Measurements from ENCODE around the gene IQCH.

IQCH gene

DNA sequence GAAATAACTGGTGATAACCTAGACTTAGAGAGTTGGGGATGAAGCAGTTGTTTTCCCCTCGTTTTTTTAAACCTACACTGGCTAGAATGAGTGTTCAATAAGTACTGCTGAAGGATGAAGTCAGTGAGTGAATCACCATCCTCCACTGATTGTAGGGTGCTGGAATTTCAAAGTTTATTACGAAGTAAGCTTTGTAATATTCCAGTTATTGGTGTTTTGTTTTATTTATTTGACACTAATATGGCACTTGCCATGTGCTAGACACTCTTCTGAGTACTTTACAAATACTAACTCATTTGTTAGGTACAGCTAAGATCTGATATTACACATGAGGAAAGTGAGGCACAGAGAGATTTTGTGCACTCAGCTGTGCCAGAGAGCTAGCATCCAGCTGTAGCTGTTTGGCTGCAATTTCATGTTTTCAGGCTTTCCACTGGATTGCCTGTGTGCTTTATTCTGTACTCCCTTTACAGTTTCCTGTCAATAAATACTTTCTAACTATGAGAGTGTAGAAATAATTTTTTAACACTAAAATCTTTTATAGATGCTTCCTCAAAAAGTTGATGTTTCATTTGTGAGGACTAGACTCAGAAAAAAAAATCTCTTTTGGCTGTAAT, 293.8 kb downstream of the IQCH start:
- no peak overlapping the region for H3K27ac Mint-ChIP-seq
- H3K4me1 Mint-ChIP-seq = peaks cover 30% of the 10 kb centered on the region
- no peak overlapping the region for H3K4me3 Mint-ChIP-seq
- H3K9me3 Mint-ChIP-seq = no peaks in the 10 kb centered on the region
- ATAC-seq (no peak), DNase-seq (no peak)
- no peaks in the 10 kb centered on the region for H3K27me3 Mint-ChIP-seq
- H3K36me3 Mint-ChIP-seq (ENCODE audit: low read depth) = peaks cover 11% of the 10 kb centered on the region

DNA sequence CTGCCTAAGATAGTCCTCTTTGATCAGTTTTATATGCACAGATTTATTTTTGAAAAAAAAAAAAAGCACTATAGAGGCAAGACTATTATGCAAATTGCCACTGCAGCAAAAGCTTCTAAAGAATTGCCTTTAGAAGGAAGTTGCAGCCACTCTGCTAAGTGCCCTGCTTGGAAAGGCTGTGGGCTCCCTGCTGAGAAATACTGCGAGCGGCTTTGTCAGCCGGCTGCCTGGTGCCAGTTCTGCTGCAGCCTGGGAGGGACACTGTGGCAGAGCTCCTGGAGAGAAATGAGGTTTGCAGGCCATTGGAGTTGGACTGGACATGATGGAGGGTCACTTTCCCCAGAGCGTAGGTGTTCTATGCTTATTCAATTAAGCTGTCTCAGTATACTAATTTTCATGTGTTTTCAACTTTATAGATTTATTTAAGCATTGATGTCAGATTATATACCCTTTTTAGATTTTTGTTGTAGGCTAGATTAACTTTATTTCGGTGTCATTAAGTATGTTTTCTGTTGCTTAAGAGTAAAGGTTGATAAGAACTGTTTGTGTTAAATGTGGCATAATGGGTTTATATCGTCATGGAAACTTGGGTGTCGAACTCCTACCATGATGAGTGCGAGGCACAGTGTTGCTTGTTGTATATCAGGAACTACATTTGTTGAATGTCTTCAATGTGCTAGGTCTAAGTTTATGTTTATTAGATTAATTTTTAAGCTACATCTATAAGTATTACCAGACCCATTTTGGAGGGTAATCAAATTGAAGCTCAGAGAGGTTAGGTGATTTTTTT, 294.5 kb downstream of the IQCH start:
- H3K9me3 Mint-ChIP-seq = no peaks in the 10 kb centered on the region
- H3K27me3 Mint-ChIP-seq = no peaks in the 10 kb centered on the region
- DNase-seq = no peak
- peaks cover 23% of the 10 kb centered on the region for H3K4me1 Mint-ChIP-seq
- H3K27ac Mint-ChIP-seq = no peak overlapping the region
- ATAC-seq = no peak
- H3K36me3 Mint-ChIP-seq (ENCODE audit: low read depth) = peaks cover 11% of the 10 kb centered on the region
- no peak overlapping the region for H3K4me3 Mint-ChIP-seq

DNA sequence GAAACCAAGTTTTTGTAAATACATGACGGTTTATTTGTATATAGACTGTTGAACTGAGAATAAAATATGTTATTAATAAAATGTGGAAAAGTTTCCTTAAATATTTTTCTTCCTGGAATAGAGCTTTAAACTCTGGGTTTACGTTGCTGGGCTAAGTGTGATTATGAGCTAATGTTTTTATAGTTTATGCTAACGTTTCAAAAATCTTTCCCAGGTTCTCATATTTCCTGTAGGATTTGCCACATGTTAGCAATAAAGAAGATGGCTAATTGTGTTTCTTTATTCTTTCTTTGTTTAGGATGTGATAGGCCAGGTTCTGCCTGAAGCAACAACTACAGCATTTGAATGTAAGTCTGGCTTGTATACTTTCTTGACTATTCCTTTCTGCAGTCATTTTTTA, 295.1 kb downstream of the IQCH start:
- H3K27me3 Mint-ChIP-seq = no peaks in the 10 kb centered on the region
- ATAC-seq = no peak
- DNase-seq = no peak
- H3K27ac Mint-ChIP-seq = no peak overlapping the region
- peaks cover 16% of the 10 kb centered on the region for H3K36me3 Mint-ChIP-seq (ENCODE audit: low read depth)
- H3K9me3 Mint-ChIP-seq = no peaks in the 10 kb centered on the region
- H3K4me1 Mint-ChIP-seq = peaks cover 17% of the 10 kb centered on the region
- no peak overlapping the region for H3K4me3 Mint-ChIP-seq

DNA sequence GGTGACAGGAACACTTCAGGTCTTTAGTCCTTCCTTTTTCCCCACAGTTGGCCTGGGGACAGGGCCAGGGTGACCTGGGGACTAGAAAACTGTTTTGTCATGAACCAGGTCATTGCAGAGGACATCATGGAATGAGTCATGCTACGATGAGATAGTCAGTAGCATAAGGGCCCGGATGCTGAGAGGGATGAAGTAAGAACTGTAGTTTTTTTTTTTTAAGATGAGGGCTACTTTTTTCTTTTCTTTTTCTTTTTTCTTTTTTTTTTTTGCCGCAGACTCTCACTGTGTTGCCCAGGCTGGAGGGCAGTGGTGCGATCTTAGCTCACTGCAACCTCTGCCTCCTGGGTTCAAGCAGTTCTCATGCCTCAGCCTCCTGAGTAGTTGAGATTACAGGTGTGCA, 295.9 kb downstream of the IQCH start:
- H3K27me3 Mint-ChIP-seq = no peaks in the 10 kb centered on the region
- DNase-seq (no peak), ATAC-seq (no peak)
- H3K9me3 Mint-ChIP-seq = no peaks in the 10 kb centered on the region
- no peak overlapping the region for H3K27ac Mint-ChIP-seq
- no peak overlapping the region for H3K4me3 Mint-ChIP-seq
- peaks cover 19% of the 10 kb centered on the region for H3K36me3 Mint-ChIP-seq (ENCODE audit: low read depth)
- H3K4me1 Mint-ChIP-seq = peaks cover 17% of the 10 kb centered on the region

DNA sequence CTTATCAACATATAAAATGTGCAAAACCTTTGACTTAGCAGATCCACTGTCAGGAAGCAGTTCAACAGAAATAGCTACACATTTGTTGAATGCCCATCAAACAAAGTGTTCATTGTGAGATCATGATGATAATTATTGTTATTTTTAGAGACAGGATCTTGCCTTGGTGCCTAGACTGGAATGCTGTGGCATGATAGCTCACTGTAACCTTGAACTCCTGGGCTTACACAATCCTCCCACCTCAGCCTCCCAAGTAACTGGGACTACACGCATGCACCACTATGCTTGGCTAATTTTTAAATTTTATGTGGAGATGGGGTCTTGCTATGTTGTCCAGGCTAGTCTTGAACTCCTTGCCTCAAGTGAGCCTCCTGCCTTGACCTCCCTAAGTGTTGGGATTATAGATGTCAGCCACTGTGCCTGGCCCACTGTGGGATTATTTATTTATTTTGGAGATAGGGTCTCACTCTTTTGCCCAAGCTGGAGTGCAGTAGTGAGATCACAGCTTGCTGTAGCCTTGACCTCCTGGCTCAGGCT, 296.7 kb downstream of the IQCH start:
- peaks cover 17% of the 10 kb centered on the region for H3K4me1 Mint-ChIP-seq
- ATAC-seq (no peak), DNase-seq (no peak)
- no peak overlapping the region for H3K4me3 Mint-ChIP-seq
- H3K27me3 Mint-ChIP-seq = no peaks in the 10 kb centered on the region
- peaks cover 22% of the 10 kb centered on the region for H3K36me3 Mint-ChIP-seq (ENCODE audit: low read depth)
- H3K27ac Mint-ChIP-seq = no peak overlapping the region
- no peaks in the 10 kb centered on the region for H3K9me3 Mint-ChIP-seq
